Measurements from ENCODE around the gene THEM5. TPM values are rescaled to one million over a fixed set of nuclear protein-coding genes. Genes with fewer than 3 reads are reported as not detected.
"Not testable (repeated sequence)": the region's sequence is repeated elsewhere in the genome, so short reads cannot be mapped to it uniquely, and the experiment has no call there.

THEM5 gene, protein sequence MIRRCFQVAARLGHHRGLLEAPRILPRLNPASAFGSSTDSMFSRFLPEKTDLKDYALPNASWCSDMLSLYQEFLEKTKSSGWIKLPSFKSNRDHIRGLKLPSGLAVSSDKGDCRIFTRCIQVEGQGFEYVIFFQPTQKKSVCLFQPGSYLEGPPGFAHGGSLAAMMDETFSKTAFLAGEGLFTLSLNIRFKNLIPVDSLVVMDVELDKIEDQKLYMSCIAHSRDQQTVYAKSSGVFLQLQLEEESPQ
- total RNA-seq = not detected
- 1 to 10 TPM in 3 of 6 donors, under 1 TPM in 3; 0.67 to 1.2 (median 1.00) TPM for polyA plus RNA-seq (ENCODE audit: insufficient read length in 6 of 6)
- long read RNA-seq, donor 1, partial matches to known transcripts = 0 of 1 reads
- long read RNA-seq, donor 1, other reads (novel, unspliced or antisense) = 0 of 1 reads
- long read RNA-seq, donor 2 = 0 reads
- long read RNA-seq, donor 3 = 0 reads
- long read RNA-seq, donor 4 = 0 reads
- long read RNA-seq, donor 5 = 0 reads
- long read RNA-seq, donor 6 = 0 reads
- long read RNA-seq, donor 7 = 0 reads
- long read RNA-seq, donor 8 = 0 reads
- long read RNA-seq, donor 9 = 0 reads
- long read RNA-seq, donor 10 = 0 reads
- long read RNA-seq, donor 11 = 0 reads
- long read RNA-seq, donor 12 = 0 reads

DNA sequence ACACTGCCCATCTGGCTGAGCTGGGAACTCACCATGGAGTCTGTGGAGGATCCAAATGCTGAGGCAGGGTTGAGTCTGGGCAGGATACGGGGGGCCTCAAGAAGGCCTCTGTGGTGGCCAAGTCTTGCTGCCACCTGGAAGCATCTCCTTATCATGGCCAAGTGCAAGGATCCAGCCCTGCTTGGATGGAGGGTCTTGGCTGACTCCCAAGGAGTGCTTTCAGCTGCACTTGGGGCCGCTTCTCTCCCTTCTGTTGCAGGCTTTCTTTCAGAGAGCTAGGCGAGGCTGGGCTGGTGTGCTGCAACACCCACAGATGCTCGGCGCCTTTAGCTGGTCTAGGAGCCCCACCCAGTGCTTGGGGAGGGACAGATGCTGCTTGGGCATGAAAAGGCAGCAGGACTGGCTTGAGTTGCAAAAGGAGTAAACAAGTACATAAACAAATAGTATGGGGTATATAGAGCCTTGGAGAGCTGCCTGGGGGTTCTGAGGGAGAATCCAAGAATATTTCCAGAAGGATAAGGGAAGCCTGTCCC is at the start of gene THEM5:
Gene THEM5 (minus strand): TSS at position 302 of the 533 bp plus-strand sequence. CDS start 147 bp downstream, at position 155.
- intact Hi-C loops (cut with DNase I) = no loop called here
- TF ChIP-seq, protein P1, sequence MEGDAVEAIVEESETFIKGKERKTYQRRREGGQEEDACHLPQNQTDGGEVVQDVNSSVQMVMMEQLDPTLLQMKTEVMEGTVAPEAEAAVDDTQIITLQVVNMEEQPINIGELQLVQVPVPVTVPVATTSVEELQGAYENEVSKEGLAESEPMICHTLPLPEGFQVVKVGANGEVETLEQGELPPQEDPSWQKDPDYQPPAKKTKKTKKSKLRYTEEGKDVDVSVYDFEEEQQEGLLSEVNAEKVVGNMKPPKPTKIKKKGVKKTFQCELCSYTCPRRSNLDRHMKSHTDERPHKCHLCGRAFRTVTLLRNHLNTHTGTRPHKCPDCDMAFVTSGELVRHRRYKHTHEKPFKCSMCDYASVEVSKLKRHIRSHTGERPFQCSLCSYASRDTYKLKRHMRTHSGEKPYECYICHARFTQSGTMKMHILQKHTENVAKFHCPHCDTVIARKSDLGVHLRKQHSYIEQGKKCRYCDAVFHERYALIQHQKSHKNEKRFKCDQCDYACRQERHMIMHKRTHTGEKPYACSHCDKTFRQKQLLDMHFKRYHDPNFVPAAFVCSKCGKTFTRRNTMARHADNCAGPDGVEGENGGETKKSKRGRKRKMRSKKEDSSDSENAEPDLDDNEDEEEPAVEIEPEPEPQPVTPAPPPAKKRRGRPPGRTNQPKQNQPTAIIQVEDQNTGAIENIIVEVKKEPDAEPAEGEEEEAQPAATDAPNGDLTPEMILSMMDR (IDR thresholded peaks at IDR 0.05) = no peak
- no peaks in the 10 kb centered on the region for H3K36me3 ChIP-seq
- H3K9me3 ChIP-seq = no peaks in the 10 kb centered on the region
- DNase-seq (no peak), ATAC-seq (no peak)
- peaks cover 0 to 13% of the 10 kb centered on the region in 2 donors for H3K27me3 ChIP-seq
- no peak within 1 kb of the TSS for H3K27ac ChIP-seq
- H3K4me1 ChIP-seq = peaks cover 3 to 27% of the 10 kb centered on the region in 2 donors
- no peak within 1 kb of the TSS for H3K4me3 ChIP-seq

DNA sequence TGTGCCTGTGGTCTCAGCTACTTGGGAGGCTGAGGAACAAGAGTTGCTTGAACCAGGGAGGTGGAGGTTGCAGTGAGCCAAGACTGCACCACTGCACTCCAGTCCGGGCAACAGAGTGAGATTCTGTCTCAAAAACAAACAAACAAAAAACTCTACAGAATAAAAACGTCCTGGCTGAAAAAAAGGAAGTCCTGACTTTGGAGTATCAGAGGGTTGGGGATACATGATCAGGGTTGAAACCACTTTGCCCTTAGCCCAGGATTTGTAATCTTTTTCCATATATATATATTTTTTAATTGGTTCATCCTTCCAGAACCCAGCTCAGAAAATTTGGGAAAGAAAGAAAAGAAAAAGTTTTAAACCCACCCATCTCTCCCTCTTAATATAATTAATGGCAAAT is 49.3 kb upstream of the THEM5 start:
- peaks cover 0 to 6% of the 10 kb centered on the region in 2 donors for H3K36me3 ChIP-seq
- intact Hi-C loops (cut with DNase I) = no loop called here
- H3K27me3 ChIP-seq = no peaks in the 10 kb centered on the region
- H3K9me3 ChIP-seq = peaks cover 0 to 41% of the 10 kb centered on the region in 2 donors
- H3K27ac ChIP-seq = no peak overlapping the region
- DNase-seq (no peak), ATAC-seq (no peak)
- TF ChIP-seq, protein P1 (IDR thresholded peaks at IDR 0.05) = no peak
- no peak overlapping the region for H3K4me3 ChIP-seq
- peaks cover 0 to 3% of the 10 kb centered on the region in 2 donors for H3K4me1 ChIP-seq

DNA sequence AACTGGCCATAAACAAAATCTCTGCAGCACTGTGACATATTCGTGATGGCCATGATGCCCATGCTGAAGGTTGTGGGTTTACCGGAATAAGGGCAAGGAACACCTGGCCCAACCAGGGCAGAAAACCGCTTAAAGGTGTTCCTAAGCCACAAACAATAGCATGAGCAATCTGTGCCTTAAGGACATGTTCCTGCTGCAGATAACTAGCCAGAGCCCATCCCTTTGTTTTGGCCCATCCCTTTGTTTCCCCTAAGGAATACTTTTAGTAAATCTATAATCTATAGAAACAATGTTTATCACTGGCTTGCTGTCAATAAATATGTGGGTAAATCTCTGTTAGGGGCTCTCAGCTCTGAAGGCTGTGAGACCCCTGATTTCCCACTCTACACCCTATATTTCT is 47.3 kb upstream of the THEM5 start:
- H3K36me3 ChIP-seq; intact Hi-C loops (cut with DNase I); H3K27me3 ChIP-seq; ATAC-seq; DNase-seq; H3K4me1 ChIP-seq; H3K4me3 ChIP-seq; H3K27ac ChIP-seq: not testable (repeated sequence)
- peaks cover 0 to 22% of the 10 kb centered on the region in 2 donors for H3K9me3 ChIP-seq

DNA sequence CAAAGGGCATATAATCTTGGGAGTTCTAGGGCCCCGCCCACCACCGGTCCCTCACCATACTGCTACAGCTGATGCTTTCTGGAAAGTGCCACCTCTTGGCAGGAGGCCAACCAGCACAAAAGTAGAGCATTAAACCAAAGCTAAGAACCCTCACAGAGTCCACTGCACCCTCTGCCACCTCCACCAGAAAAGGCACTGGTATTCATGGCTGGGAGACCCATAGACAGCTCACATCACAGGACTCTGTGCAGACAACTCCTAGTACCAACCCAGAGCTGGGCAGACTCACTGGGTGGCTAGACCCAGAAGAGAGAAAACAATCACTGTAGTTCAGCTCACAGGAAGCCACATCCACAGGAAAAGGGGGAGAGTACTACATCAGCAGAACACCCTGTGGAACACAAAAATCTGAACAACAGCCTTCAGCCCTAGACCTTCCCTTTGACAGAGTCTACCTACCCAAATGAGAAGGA is 45.0 kb upstream of the THEM5 start:
- H3K27ac ChIP-seq = no peak overlapping the region

DNA sequence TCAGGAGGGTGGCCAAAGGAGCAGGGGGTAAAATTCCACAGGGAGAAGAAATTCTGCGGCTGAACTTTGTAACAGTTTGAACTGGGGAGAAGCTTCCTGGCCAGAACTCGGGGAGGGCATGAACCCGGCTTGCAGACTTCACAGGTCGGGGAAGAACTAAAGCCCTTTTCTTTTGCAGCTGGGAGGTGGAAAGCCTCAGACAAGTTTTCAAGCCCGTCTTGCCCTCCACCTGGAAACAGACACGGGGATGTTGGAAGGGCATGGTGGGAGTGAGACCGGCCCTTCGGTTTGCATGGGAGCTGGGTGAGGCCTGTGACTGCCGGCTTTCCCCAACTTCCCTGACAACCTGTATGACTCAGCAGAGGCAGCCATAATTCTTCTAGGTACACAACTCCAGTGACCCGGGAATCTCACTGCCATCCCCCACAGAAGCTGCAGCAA is 44.5 kb upstream of the THEM5 start:
- no peak overlapping the region for H3K27ac ChIP-seq
- no peak for ATAC-seq
- intact Hi-C loops (cut with DNase I) = no loop called here

More for the DNA sequence above, 45.0 kb upstream of the THEM5 start:
- Histone ChIP-seq H3K36me3 (peaks cover 0 to 17% of the 10 kb centered on the region in 2 donors), H3K4me3 (no peak overlapping the region), H3K4me1 (no peaks in the 10 kb centered on the region), H3K9me3 (peaks cover 0 to 22% of the 10 kb centered on the region in 2 donors), H3K27me3 (no peaks in the 10 kb centered on the region)
- intact Hi-C loops (cut with DNase I) = no loop called here
- ATAC-seq (no peak), DNase-seq (no peak)
- TF ChIP-seq, protein P1 (IDR thresholded peaks at IDR 0.05) = no peak

More for the DNA sequence above, 44.5 kb upstream of the THEM5 start:
- Histone ChIP-seq H3K4me1 (no peaks in the 10 kb centered on the region), H3K9me3 (peaks cover 0 to 22% of the 10 kb centered on the region in 2 donors), H3K27me3 (no peaks in the 10 kb centered on the region), H3K4me3 (no peak overlapping the region), H3K36me3 (peaks cover 0 to 21% of the 10 kb centered on the region in 2 donors)
- no peak for DNase-seq
- TF ChIP-seq, protein P1 (IDR thresholded peaks at IDR 0.05) = no peak
